Duodenal mucosa (tissue), 2 donors: ENCODE data around the gene PUS1.

Source experiments
- H3K27ac ChIP-seq: one replicate; pipeline ENCODE4 v1.7.0; 2013; ENCODE audit warnings: low read depth, low read length
- H3K27me3 ChIP-seq, 2 donors: one replicate each; pipeline ENCODE4 v1.7.0; 2013; ENCODE audit warnings: low read length in 2 of 2, control low read depth in 1 of 2; ENCODE audit not compliant: insufficient read depth in 2 of 2, control insufficient read depth in 1 of 2
- H3K36me3 ChIP-seq, 2 donors: one replicate each; pipeline ENCODE4 v1.7.0; 2013; ENCODE audit warnings: low read length in 2 of 2, control low read depth in 1 of 2; ENCODE audit not compliant: insufficient read depth in 2 of 2, control insufficient read depth in 1 of 2
- H3K4me1 ChIP-seq, 2 donors: one replicate each; pipeline ENCODE4 v1.7.0; 2013; ENCODE audit warnings: low read length in 2 of 2, control low read depth in 1 of 2; ENCODE audit not compliant: insufficient read depth in 2 of 2, control insufficient read depth in 1 of 2
- H3K4me3 ChIP-seq, 2 donors: one replicate each; pipeline ENCODE4 v1.7.0; 2013; ENCODE audit warnings: low read length in 2 of 2, low read depth in 1 of 2
- H3K9ac ChIP-seq, 2 donors: one replicate each; pipeline ENCODE4 v1.7.0; 2013; ENCODE audit warnings: low read length in 2 of 2, low read depth in 1 of 2
- H3K9me3 ChIP-seq, 2 donors: one replicate each; pipeline ENCODE4 v1.7.0; 2013; ENCODE audit warnings: low read length in 2 of 2, control low read depth in 1 of 2; ENCODE audit not compliant: control insufficient read depth in 1 of 2

Gene PUS1

GRCh38 chr12:131894981-131895639 is 34.0 kb upstream of the PUS1 start:
- Histone ChIP-seq H3K36me3 (peaks cover 3 to 5% of the 10 kb centered on the region in 2 donors), H3K4me3 (peak overlapping the region; percentile 66 to 80), H3K9ac (peak overlapping the region; percentile 74 to 87), H3K27ac (peak overlapping the region; percentile 94), H3K27me3 (no peaks in the 10 kb centered on the region), H3K9me3 (no peaks in the 10 kb centered on the region), H3K4me1 (peaks cover 8 to 16% of the 10 kb centered on the region in 2 donors)

GRCh38 chr12:131895640-131896079 is 33.4 kb upstream of the PUS1 start:
- Histone ChIP-seq H3K4me3 (peak overlapping the region; percentile 66 to 80), H3K9me3 (no peaks in the 10 kb centered on the region), H3K9ac (peak overlapping the region; percentile 74 to 87), H3K36me3 (peaks cover 5 to 8% of the 10 kb centered on the region in 2 donors), H3K27ac (peak overlapping the region; percentile 94), H3K27me3 (no peaks in the 10 kb centered on the region), H3K4me1 (peaks cover 8 to 16% of the 10 kb centered on the region in 2 donors)

GRCh38 chr12:131896080-131896810 is 32.8 kb upstream of the PUS1 start:
- H3K9me3 ChIP-seq = no peaks in the 10 kb centered on the region
- peak overlapping the region; percentile 94 for H3K27ac ChIP-seq
- peak overlapping the region; percentile 74 to 87 for H3K9ac ChIP-seq
- peaks cover 8 to 16% of the 10 kb centered on the region in 2 donors for H3K4me1 ChIP-seq
- no peaks in the 10 kb centered on the region for H3K27me3 ChIP-seq
- peaks cover 5 to 8% of the 10 kb centered on the region in 2 donors for H3K36me3 ChIP-seq
- H3K4me3 ChIP-seq = peak overlapping the region; percentile 66 to 80

GRCh38 chr12:131896811-131897270 is 32.2 kb upstream of the PUS1 start:
- Histone ChIP-seq H3K9ac (peak overlapping the region; percentile 74 to 87), H3K4me3 (peak overlapping the region; percentile 66 to 80), H3K9me3 (no peaks in the 10 kb centered on the region), H3K27me3 (no peaks in the 10 kb centered on the region), H3K4me1 (peaks cover 8 to 16% of the 10 kb centered on the region in 2 donors), H3K27ac (peak overlapping the region; percentile 42), H3K36me3 (peaks cover 5 to 8% of the 10 kb centered on the region in 2 donors)

- peaks cover 5 to 8% of the 10 kb centered on the region in 2 donors for H3K36me3 ChIP-seq
- H3K4me1 ChIP-seq = peaks cover 8 to 16% of the 10 kb centered on the region in 2 donors
- H3K9ac ChIP-seq = no peak overlapping the region
- H3K27me3 ChIP-seq = no peaks in the 10 kb centered on the region
- H3K9me3 ChIP-seq = no peaks in the 10 kb centered on the region
- H3K4me3 ChIP-seq = no peak overlapping the region
- H3K27ac ChIP-seq = peak overlapping the region; percentile 42
Measured at GRCh38 chr12:131897276-131897675, 31.8 kb upstream of the PUS1 start.

DNA sequence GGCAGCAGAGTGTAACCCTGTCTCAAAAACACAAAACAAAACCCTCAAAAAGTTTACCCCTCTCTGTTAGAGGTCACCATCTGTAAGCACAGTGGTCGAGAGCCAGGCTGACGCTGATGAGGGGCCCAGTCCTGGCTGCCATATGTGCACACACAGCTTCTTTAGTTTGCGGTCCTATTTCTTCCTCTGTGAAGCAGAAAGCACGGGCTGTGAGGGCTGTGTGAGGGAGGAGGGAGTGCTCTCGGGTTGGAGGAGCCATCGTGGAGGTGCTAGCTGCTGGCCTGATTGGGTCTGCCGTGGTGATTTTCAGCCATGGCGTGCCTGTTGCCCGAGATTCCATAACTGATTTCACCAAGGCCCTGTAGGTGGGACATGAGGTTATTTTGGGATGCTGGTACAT is 31.2 kb upstream of the PUS1 start:
- no peak overlapping the region for H3K9ac ChIP-seq
- H3K9me3 ChIP-seq = no peaks in the 10 kb centered on the region
- peaks cover 5 to 8% of the 10 kb centered on the region in 2 donors for H3K36me3 ChIP-seq
- H3K4me1 ChIP-seq = peaks cover 8 to 16% of the 10 kb centered on the region in 2 donors
- H3K27ac ChIP-seq = no peak overlapping the region
- no peaks in the 10 kb centered on the region for H3K27me3 ChIP-seq
- no peak overlapping the region for H3K4me3 ChIP-seq

DNA sequence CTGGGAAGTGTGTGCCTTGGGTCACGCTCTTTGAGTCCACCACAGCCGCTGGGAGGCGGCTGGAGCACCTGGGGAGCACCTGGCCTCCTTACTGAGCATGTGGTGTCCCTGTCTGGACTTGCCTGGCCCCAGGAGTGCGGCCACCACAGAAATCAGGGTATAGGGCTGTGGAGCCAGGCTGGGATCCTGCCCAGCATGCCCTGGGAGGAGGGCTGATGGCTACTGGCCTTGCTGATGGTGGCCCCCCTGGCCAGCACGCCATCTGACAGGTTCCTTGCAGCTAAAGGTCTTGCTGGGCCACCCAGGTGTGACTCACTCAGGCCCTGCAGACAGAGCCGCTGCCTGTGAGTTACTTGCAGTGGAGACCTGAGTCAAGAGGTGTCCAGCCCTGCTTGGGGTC is 28.7 kb upstream of the PUS1 start:
- Histone ChIP-seq H3K36me3 (peaks cover 5 to 8% of the 10 kb centered on the region in 2 donors), H3K9ac (no peak overlapping the region), H3K4me1 (peaks cover 8 to 14% of the 10 kb centered on the region in 2 donors), H3K9me3 (no peaks in the 10 kb centered on the region), H3K27ac (no peak overlapping the region), H3K27me3 (no peaks in the 10 kb centered on the region), H3K4me3 (no peak overlapping the region)

GRCh38 chr12:131901431-131902331 is 27.4 kb upstream of the PUS1 start:
- H3K27ac ChIP-seq = no peak overlapping the region
- no peaks in the 10 kb centered on the region for H3K27me3 ChIP-seq
- H3K4me1 ChIP-seq = peaks cover 4% of the 10 kb centered on the region in 2 donors
- peaks cover 5 to 8% of the 10 kb centered on the region in 2 donors for H3K36me3 ChIP-seq
- no peak overlapping the region for H3K4me3 ChIP-seq
- H3K9me3 ChIP-seq = no peaks in the 10 kb centered on the region
- no peak overlapping the region for H3K9ac ChIP-seq

DNA sequence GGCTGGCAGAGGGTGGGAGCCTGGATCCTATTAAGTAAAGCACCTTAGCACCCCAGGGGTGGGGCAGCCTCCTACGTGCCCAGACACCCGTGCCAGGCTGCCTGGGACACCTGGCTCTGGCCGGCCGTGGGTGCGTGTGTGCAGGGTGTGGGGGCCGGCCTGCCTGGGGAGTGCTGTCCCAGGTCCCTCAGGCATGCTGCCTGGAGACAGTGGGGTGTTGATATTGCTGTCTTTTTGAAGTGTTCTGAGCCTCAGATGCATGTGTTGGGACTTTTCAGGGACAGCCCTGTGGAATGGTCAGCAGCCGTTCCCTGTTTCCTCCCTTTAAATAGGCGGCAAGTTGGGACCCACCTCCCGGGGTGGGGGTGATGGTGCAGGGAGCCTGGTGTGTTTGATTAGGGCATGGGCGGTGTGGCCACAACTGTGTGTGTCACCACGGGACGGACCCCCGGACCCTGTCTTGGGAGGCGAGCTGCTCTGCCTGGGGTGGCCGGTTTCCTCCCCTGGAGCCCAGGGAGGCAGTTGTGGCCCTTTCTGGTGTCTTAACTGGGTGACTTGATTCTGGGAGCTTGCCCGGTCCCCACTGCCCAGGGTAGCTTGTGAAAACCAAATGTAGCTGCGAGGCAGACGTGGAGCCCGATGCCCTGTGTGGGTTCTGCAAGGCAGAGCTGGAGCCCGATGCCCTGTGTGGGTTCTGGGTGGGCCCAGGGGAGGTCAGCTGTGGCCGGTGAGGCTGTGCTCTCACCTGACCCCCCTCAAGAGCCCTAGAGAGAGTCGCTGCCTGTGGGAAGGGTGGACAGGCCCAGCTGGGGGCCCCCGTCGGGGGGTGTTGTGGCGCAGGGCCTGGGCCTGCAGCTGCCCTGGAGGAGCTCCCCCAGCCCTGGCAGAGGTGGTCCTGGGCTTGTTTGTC is 26.5 kb upstream of the PUS1 start:
- H3K9me3 ChIP-seq = no peaks in the 10 kb centered on the region
- no peak overlapping the region for H3K27ac ChIP-seq
- no peaks in the 10 kb centered on the region for H3K27me3 ChIP-seq
- peaks cover 0 to 13% of the 10 kb centered on the region in 2 donors for H3K36me3 ChIP-seq
- H3K9ac ChIP-seq = no peak overlapping the region
- H3K4me3 ChIP-seq = no peak overlapping the region
- no peaks in the 10 kb centered on the region for H3K4me1 ChIP-seq
